Panc1 (cell line): Measurements from ENCODE around the gene CSK. TPM values are rescaled to one million over a fixed set of nuclear protein-coding genes. Genes with fewer than 3 reads are reported as not detected.

Source experiments
- ATAC-seq: fragments of 200-7000 bp; cut with Tn5 transposase; 2 replicates; pipeline ENCODE4 v1.9.1; 2020; ENCODE audit warnings: mild to moderate bottlenecking, moderate library complexity
- BruUV-seq: library from RNA; stranded (reverse); fragments of 400-500 nt; replicated peaks from 2 replicates; lab custom pipeline; 2021; lab: Mats Ljungman, UMichigan
- CTCF ChIA-PET: fragments of 300-600 bp; sonication (Branson Sonifier 250); formaldehyde crosslinking; loops from one replicate; lab custom pipeline; 2022; ENCODE audit warnings: antibody characterized with exemption; lab: Charles Lee
- POLR2A ChIA-PET: fragments of 300-600 bp; sonication (Branson Sonifier 250); formaldehyde crosslinking; loops from one replicate; lab custom pipeline; 2022; ENCODE audit warnings: antibody characterized with exemption; lab: Charles Lee
- DNase-seq: peaks from one replicate; pipeline ENCODE4 v3.0.0-alpha.2; 2010; ENCODE audit warnings: low read depth, low spot score
- H3K27ac ChIP-seq: 2 replicates; pipeline ENCODE4 v1.5.1; 2011; ENCODE audit warnings: mild to moderate bottlenecking, low read length, inconsistent platforms
- H3K27me3 ChIP-seq: fragments of 200-500 bp; sonication (Bioruptor generic); 2 replicates; pipeline ENCODE4 v1.6.0; 2014; ENCODE audit warnings: low read length, inconsistent platforms; ENCODE audit not compliant: control insufficient read depth, insufficient read depth
- H3K36me3 ChIP-seq: fragments of 200-500 bp; sonication (Bioruptor generic); 2 replicates; pipeline ENCODE4 v1.5.1; 2014; ENCODE audit warnings: inconsistent platforms, mild to moderate bottlenecking, low read length, moderate library complexity; ENCODE audit not compliant: control insufficient read depth, insufficient read depth
- H3K4me1 ChIP-seq: 2 replicates; pipeline ENCODE4 v1.5.1; 2011; ENCODE audit warnings: inconsistent platforms, mild to moderate bottlenecking, low read length, moderate library complexity; ENCODE audit not compliant: control insufficient read depth, insufficient read depth
- H3K4me3 ChIP-seq, 2 experiments: 2 replicates each; pipeline ENCODE4 v1.5.1; 2011 to 2012; ENCODE audit warnings: low read depth in 2 of 2, low read length in 2 of 2, mild to moderate bottlenecking in 2 of 2, inconsistent platforms in 1 of 2, moderate library complexity in 1 of 2
- H3K9me3 ChIP-seq: fragments of 200-500 bp; sonication (Bioruptor generic); 2 replicates; pipeline ENCODE4 v1.5.1; 2014; ENCODE audit warnings: low read depth, mild to moderate bottlenecking, inconsistent platforms, low read length, moderate library complexity; ENCODE audit not compliant: control insufficient read depth, insufficient read depth
- CTCF ChIP-seq: fragments of 450-650 bp; IDR thresholded peaks from 2 replicates; pipeline ENCODE4 v1.5.1; 2017; ENCODE audit warnings: mild to moderate bottlenecking
- POLR2AphosphoS5 ChIP-seq: IDR thresholded peaks from 2 replicates; pipeline ENCODE4 v1.6.1; 2012; ENCODE audit warnings: mild to moderate bottlenecking, low read depth, low read length, moderate library complexity
- REST ChIP-seq, 2 experiments: IDR thresholded peaks; 2 replicates each; pipeline ENCODE4 v1.6.1; 2011 to 2012; ENCODE audit warnings: low read depth in 2 of 2, control low read depth in 1 of 2, low read length in 1 of 2, mild to moderate bottlenecking in 1 of 2, moderate library complexity in 1 of 2; ENCODE audit not compliant: insufficient read depth in 1 of 2
- SIN3A ChIP-seq: IDR thresholded peaks from 2 replicates; pipeline ENCODE4 v1.6.1; 2012; ENCODE audit warnings: low read depth, mild to moderate bottlenecking, low read length, moderate library complexity, borderline replicate concordance; ENCODE audit not compliant: insufficient read depth
- TCF7L2 ChIP-seq: IDR thresholded peaks from 2 replicates; pipeline ENCODE4 v1.6.1; 2011; ENCODE audit warnings: mild to moderate bottlenecking, low read depth, low read length, inconsistent platforms
- in situ Hi-C: cut with HindIII; loops from 2 replicates; pipeline ENCODE4 v1.10.0; 2016; ENCODE audit warnings: low sequenced_read_pairs, low pct_unique_long_range_greater_than_20kb
- intact Hi-C: fragments of 100-400 bp; cut with micrococcal nuclease; formaldehyde crosslinking; loops from one replicate; pipeline ENCODE4 v1.10.0; 2022; ENCODE audit not compliant: unreplicated experiment
- total RNA-seq: library from RNA; stranded (reverse); gene quantifications from one replicate; pipeline ENCODE4 v1.2.1, GENCODE V29; 2021; ENCODE audit not compliant: unreplicated experiment

The CSK gene
- total RNA-seq, 1 experiment from 2014 or later: 81.4 TPM

GRCh38 chr15:74782259-74783071, 585 bp downstream of the CSK start:
- intact Hi-C loops (no loop called here), in situ Hi-C loops (no loop called here)
- BruUV-seq: no TSS peak
- CTCF ChIA-PET: interaction anchor here (0.6 kb wide), 1 partner anchor 17 kb away, joined by 3 read pairs; no protein-coding TSS in a partner anchor
- Histone ChIP-seq H3K9me3 (no peaks in the 10 kb centered on the region), H3K4me1 (peaks cover 44% of the 10 kb centered on the region), H3K27ac (peak overlapping the region; percentile 87), H3K4me3 (peak overlapping the region; percentile 87 to 90), H3K36me3 (peaks cover 3% of the 10 kb centered on the region; the same call in 1 of the 2 replicates), H3K27me3 (no peaks in the 10 kb centered on the region)
- ATAC-seq (peak; percentile 49), DNase-seq (no peak)
- TF ChIP-seq REST (IDR thresholded peaks at IDR 0.05; ENCODE audit: insufficient read depth in 1 of 2, low read depth in 2 of 2, low read length in 1 of 2) (no peak), TCF7L2 (no peak), CTCF (no peak), POLR2AphosphoS5 (no peak), SIN3A (no peak)
- POLR2A ChIA-PET: no interaction called here

GRCh38 chr15:74783072-74783807, 1.4 kb downstream of the CSK start:
- in situ Hi-C loops: no loop called here
- BruUV-seq: no TSS peak

More at GRCh38 chr15:74783072-74783807, 1.4 kb downstream of the CSK start:
- TF ChIP-seq SIN3A (no peak), TCF7L2 (no peak), REST (IDR thresholded peaks at IDR 0.05; ENCODE audit: insufficient read depth in 1 of 2, low read depth in 2 of 2, low read length in 1 of 2) (no peak), CTCF (no peak), POLR2AphosphoS5 (no peak)
- Histone ChIP-seq H3K4me1 (peaks cover 50% of the 10 kb centered on the region), H3K36me3 (peaks cover 3% of the 10 kb centered on the region; the same call in 1 of the 2 replicates), H3K9me3 (no peaks in the 10 kb centered on the region), H3K4me3 (peak overlapping the region; percentile 87 to 90), H3K27me3 (no peaks in the 10 kb centered on the region), H3K27ac (peak overlapping the region; percentile 87)
- CTCF ChIA-PET: interaction anchor here (1.1 kb wide), 1 partner anchor 167 kb away, joined by 5 read pairs; no protein-coding TSS in a partner anchor
- ATAC-seq (peak; percentile 0; the same call in 1 of the 2 replicates), DNase-seq (no peak)
- intact Hi-C loops: no loop called here
- POLR2A ChIA-PET: no interaction called here
